KMS-11 (cell line): ENCODE results near the gene PIEZO2.

Source experiments
- H2AFZ ChIP-seq: fragments of 200-600 bp; sonication (generic); 2 replicates; pipeline ENCODE4 v1.6.1; 2016; ENCODE audit warnings: antibody characterized with exemption, mixed run types, low read depth
- H3K27ac ChIP-seq: fragments of 200-600 bp; sonication (generic); 2 replicates; pipeline ENCODE4 v1.6.1; 2016; ENCODE audit warnings: mild to moderate bottlenecking, mixed run types
- H3K27me3 ChIP-seq: fragments of 200-600 bp; sonication (generic); 2 replicates; pipeline ENCODE4 v1.6.1; 2017; ENCODE audit warnings: mild to moderate bottlenecking, low read depth, mixed run types, moderate library complexity; ENCODE audit not compliant: insufficient read depth
- H3K36me3 ChIP-seq: fragments of 200-600 bp; sonication (generic); 2 replicates; pipeline ENCODE4 v1.6.1; 2017; ENCODE audit warnings: mild to moderate bottlenecking, mixed run types; ENCODE audit not compliant: insufficient read depth
- H3K4me1 ChIP-seq: fragments of 200-600 bp; sonication (generic); 2 replicates; pipeline ENCODE4 v1.6.1; 2016; ENCODE audit warnings: mild to moderate bottlenecking, low read depth, mixed run types; ENCODE audit not compliant: poor library complexity, severe bottlenecking
- H3K4me2 ChIP-seq: fragments of 200-600 bp; sonication (generic); 2 replicates; pipeline ENCODE4 v1.7.0; 2016; ENCODE audit warnings: mild to moderate bottlenecking, mixed run types
- H3K4me3 ChIP-seq: fragments of 200-600 bp; sonication (generic); IDR thresholded peaks from 2 replicates; pipeline ENCODE4 v1.6.1; 2017; ENCODE audit warnings: low read depth, low read length, mixed read lengths; ENCODE audit not compliant: insufficient read depth
- H3K79me2 ChIP-seq: fragments of 200-600 bp; sonication (generic); 2 replicates; pipeline ENCODE4 v1.6.1; 2016; ENCODE audit warnings: low read depth, mixed run types; ENCODE audit not compliant: insufficient read depth
- H3K9ac ChIP-seq: fragments of 200-600 bp; sonication (generic); 2 replicates; pipeline ENCODE4 v1.6.1; 2016; ENCODE audit warnings: mild to moderate bottlenecking, mixed run types
- H4K20me1 ChIP-seq: fragments of 200-600 bp; sonication (generic); 2 replicates; pipeline ENCODE4 v1.6.1; 2016; ENCODE audit warnings: mild to moderate bottlenecking, mixed run types; ENCODE audit not compliant: insufficient read depth
- CTCF ChIP-seq: fragments of 200-600 bp; sonication (generic); conservative IDR thresholded peaks from 2 replicates; pipeline ENCODE4 v1.6.1; 2017; ENCODE audit warnings: low read depth, mild to moderate bottlenecking, antibody characterized with exemption, low read length, moderate library complexity, mixed read lengths

The PIEZO2 gene

GRCh38 chr18:11047817-11048216 lies 101.6 kb downstream of the PIEZO2 start:
- Histone ChIP-seq H3K27ac (no peak overlapping the region), H3K27me3 (no peaks in the 10 kb centered on the region), H2AFZ (no peak overlapping the region), H3K79me2 (no peaks in the 10 kb centered on the region), H3K9ac (no peak overlapping the region), H3K4me3 (no peak overlapping the region), H3K36me3 (no peaks in the 10 kb centered on the region), H4K20me1 (no peaks in the 10 kb centered on the region), H3K4me2 (no peak overlapping the region), H3K4me1 (no peaks in the 10 kb centered on the region)
- TF ChIP-seq CTCF = no peak

- no peaks in the 10 kb centered on the region for H3K4me1 ChIP-seq
- no peak overlapping the region for H3K4me3 ChIP-seq
- H3K4me2 ChIP-seq = no peak overlapping the region
- no peak overlapping the region for H2AFZ ChIP-seq
- H3K27ac ChIP-seq = no peak overlapping the region
- TF ChIP-seq CTCF = no peak
- no peaks in the 10 kb centered on the region for H3K79me2 ChIP-seq
- H3K27me3 ChIP-seq = no peaks in the 10 kb centered on the region
- H3K36me3 ChIP-seq = no peaks in the 10 kb centered on the region
- H4K20me1 ChIP-seq = no peaks in the 10 kb centered on the region
- no peak overlapping the region for H3K9ac ChIP-seq
Measured at GRCh38 chr18:11047156-11047555, 102.2 kb downstream of the PIEZO2 start.

GRCh38 chr18:11046140-11046539 lies 103.2 kb downstream of the PIEZO2 start:
- no peak overlapping the region for H3K4me2 ChIP-seq
- no peaks in the 10 kb centered on the region for H3K36me3 ChIP-seq
- H3K27me3 ChIP-seq = no peaks in the 10 kb centered on the region
- H3K4me1 ChIP-seq = peaks cover 1% of the 10 kb centered on the region
- no peaks in the 10 kb centered on the region for H4K20me1 ChIP-seq
- H2AFZ ChIP-seq = no peak overlapping the region
- H3K27ac ChIP-seq = no peak overlapping the region
- TF ChIP-seq CTCF = no peak
- no peak overlapping the region for H3K4me3 ChIP-seq
- no peaks in the 10 kb centered on the region for H3K79me2 ChIP-seq
- H3K9ac ChIP-seq = no peak overlapping the region

DNA sequence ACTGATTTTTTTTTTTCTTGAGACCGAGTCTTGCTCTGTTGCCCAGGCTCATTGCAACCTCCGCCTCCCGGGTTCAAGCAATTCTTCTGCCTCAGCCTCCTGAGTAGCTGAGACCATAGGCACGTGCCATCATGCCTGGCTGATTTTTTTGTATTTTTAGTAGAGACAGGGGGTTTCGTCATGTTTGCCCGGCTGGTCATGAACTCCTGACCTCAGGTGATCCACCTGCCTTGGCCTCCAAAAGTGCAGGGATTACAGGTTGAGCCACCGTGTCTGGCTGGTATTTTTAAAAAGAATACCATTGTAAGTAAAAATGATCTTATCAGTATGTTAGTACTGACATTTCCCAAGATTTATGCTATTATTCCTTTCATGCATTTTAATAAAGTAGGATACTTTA lies 105.7 kb downstream of the PIEZO2 start:
- H3K4me3 ChIP-seq = no peak overlapping the region

More for the DNA sequence above, 105.7 kb downstream of the PIEZO2 start:
- Histone ChIP-seq H4K20me1 (no peaks in the 10 kb centered on the region), H3K4me1 (peaks cover 12% of the 10 kb centered on the region), H2AFZ (no peak overlapping the region), H3K9ac (no peak overlapping the region), H3K36me3 (no peaks in the 10 kb centered on the region), H3K27ac (no peak overlapping the region), H3K79me2 (no peaks in the 10 kb centered on the region), H3K4me2 (no peak overlapping the region), H3K27me3 (no peaks in the 10 kb centered on the region)
- no peak for TF ChIP-seq CTCF
